ENCODE data around the gene MTUS2. TPM values are rescaled to one million over a fixed set of nuclear protein-coding genes. Genes with fewer than 3 reads are reported as not detected.

Gene MTUS2
- total RNA-seq, 1 experiment from 2014 or later, result not detected

GRCh38 chr13:29448174-29448573, 628.0 kb downstream of the MTUS2 start:
- H3K4me1 ChIP-seq (ENCODE audit: insufficient read depth, low read length), result no peaks in the 10 kb centered on the region
- CTCF ChIA-PET, result no interaction called here
- ATAC-seq (no peak), DNase-seq (no peak)
- no peaks in the 10 kb centered on the region for H3K9me2 ChIP-seq (replicated peaks; ENCODE audit: low read length)
- H3K9ac ChIP-seq (ENCODE audit: low read length), result no peak overlapping the region
- no peaks in the 10 kb centered on the region for H3K36me3 ChIP-seq (ENCODE audit: low read depth, low read length)
- no peaks in the 10 kb centered on the region for H3K79me2 ChIP-seq (ENCODE audit: low read length)
- H2AFZ ChIP-seq (ENCODE audit: low read length), result no peak overlapping the region
- H3K27me3 ChIP-seq (ENCODE audit: low read length), result peaks cover 55% of the 10 kb centered on the region
- no TSS peak for BruUV-seq (replicated peaks)
- no peaks in the 10 kb centered on the region for H4K20me1 ChIP-seq (ENCODE audit: low read length)
- intact Hi-C loops (cut with micrococcal nuclease), result no loop called here
- H3K4me3 ChIP-seq (ENCODE audit: low read length), result no peak overlapping the region
- no peak overlapping the region for H3K4me2 ChIP-seq (ENCODE audit: low read length)
- TF ChIP-seq EZH2 (IDR thresholded peaks at IDR 0.05; ENCODE audit: low read length, unreplicated experiment) (no peak), CTCF (conservative IDR thresholded peaks at IDR 0.05; ENCODE audit: low read depth, low read length) (no peak), EZH2phosphoT487 (IDR thresholded peaks at IDR 0.05; ENCODE audit: borderline replicate concordance, low read length) (no peak)
- no peak overlapping the region for H3K27ac ChIP-seq (ENCODE audit: low read length)
- no peaks in the 10 kb centered on the region for H3K9me3 ChIP-seq (ENCODE audit: low read length)
- no peaks in the 10 kb centered on the region for H3F3A ChIP-seq (ENCODE audit: low read length, unreplicated experiment)
- POLR2A ChIA-PET (ENCODE audit: unreplicated experiment), result no interaction called here

GRCh38 chr13:29449726-29450125, 629.6 kb downstream of the MTUS2 start:
- ChIA-PET POLR2A (ENCODE audit: unreplicated experiment) (no interaction called here), CTCF (no interaction called here)
- intact Hi-C loops (cut with micrococcal nuclease), result no loop called here
- no peak for TF ChIP-seq CTCF (conservative IDR thresholded peaks at IDR 0.05; ENCODE audit: low read depth, low read length)
- no peak for TF ChIP-seq EZH2phosphoT487 (IDR thresholded peaks at IDR 0.05; ENCODE audit: borderline replicate concordance, low read length)
- no peak for TF ChIP-seq EZH2 (IDR thresholded peaks at IDR 0.05; ENCODE audit: low read length, unreplicated experiment)
- Histone ChIP-seq H3K9me2 (replicated peaks; ENCODE audit: low read length) (no peaks in the 10 kb centered on the region), H2AFZ (ENCODE audit: low read length) (no peak overlapping the region), H4K20me1 (ENCODE audit: low read length) (no peaks in the 10 kb centered on the region), H3K4me3 (ENCODE audit: low read length) (no peak overlapping the region), H3K27ac (ENCODE audit: low read length) (no peak overlapping the region), H3K79me2 (ENCODE audit: low read length) (no peaks in the 10 kb centered on the region), H3K27me3 (ENCODE audit: low read length) (peaks cover 50% of the 10 kb centered on the region), H3K36me3 (ENCODE audit: low read depth, low read length) (no peaks in the 10 kb centered on the region), H3K4me1 (ENCODE audit: insufficient read depth, low read length) (peaks cover 4% of the 10 kb centered on the region; the same call in 1 of the 2 replicates), H3F3A (ENCODE audit: low read length, unreplicated experiment) (no peaks in the 10 kb centered on the region), H3K9ac (ENCODE audit: low read length) (no peak overlapping the region), H3K4me2 (ENCODE audit: low read length) (no peak overlapping the region), H3K9me3 (ENCODE audit: low read length) (no peaks in the 10 kb centered on the region)
- ATAC-seq (no peak), DNase-seq (no peak)
- BruUV-seq (replicated peaks), result no TSS peak

GRCh38 chr13:29451976-29452375, 631.8 kb downstream of the MTUS2 start:
- peaks cover 5% of the 10 kb centered on the region; the same call in 1 of the 2 replicates for H3K4me1 ChIP-seq (ENCODE audit: insufficient read depth, low read length)
- H3K4me3 ChIP-seq (ENCODE audit: low read length), result no peak overlapping the region
- H3K79me2 ChIP-seq (ENCODE audit: low read length), result no peaks in the 10 kb centered on the region
- no peak overlapping the region for H3K27ac ChIP-seq (ENCODE audit: low read length)
- ATAC-seq (no peak), DNase-seq (no peak)
- H3K9me2 ChIP-seq (replicated peaks; ENCODE audit: low read length), result no peaks in the 10 kb centered on the region
- H3K4me2 ChIP-seq (ENCODE audit: low read length), result no peak overlapping the region
- H3F3A ChIP-seq (ENCODE audit: low read length, unreplicated experiment), result no peaks in the 10 kb centered on the region
- H4K20me1 ChIP-seq (ENCODE audit: low read length), result no peaks in the 10 kb centered on the region
- H2AFZ ChIP-seq (ENCODE audit: low read length), result no peak overlapping the region
- TF ChIP-seq EZH2 (IDR thresholded peaks at IDR 0.05; ENCODE audit: low read length, unreplicated experiment) (no peak), CTCF (conservative IDR thresholded peaks at IDR 0.05; ENCODE audit: low read depth, low read length) (no peak), EZH2phosphoT487 (IDR thresholded peaks at IDR 0.05; ENCODE audit: borderline replicate concordance, low read length) (no peak)
- no TSS peak for BruUV-seq (replicated peaks)
- H3K9ac ChIP-seq (ENCODE audit: low read length), result no peak overlapping the region
- H3K36me3 ChIP-seq (ENCODE audit: low read depth, low read length), result no peaks in the 10 kb centered on the region
- H3K27me3 ChIP-seq (ENCODE audit: low read length), result peaks cover 40% of the 10 kb centered on the region
- ChIA-PET POLR2A (ENCODE audit: unreplicated experiment) (no interaction called here), CTCF (no interaction called here)
- H3K9me3 ChIP-seq (ENCODE audit: low read length), result no peaks in the 10 kb centered on the region
- intact Hi-C loops (cut with micrococcal nuclease), result no loop called here
